NT2/D1 (cell line): ENCODE results near the gene GSX1.

Experiments
- SUZ12 ChIP-seq: IDR thresholded peaks from 2 replicates; pipeline ENCODE4 v1.6.1; 2011; ENCODE audit not compliant: insufficient read length, insufficient read depth; ENCODE audit errors: extremely low read depth
- YY1 ChIP-seq: IDR thresholded peaks from 2 replicates; pipeline ENCODE4 v1.6.1; 2011; ENCODE audit not compliant: insufficient read length, insufficient read depth

DNA sequence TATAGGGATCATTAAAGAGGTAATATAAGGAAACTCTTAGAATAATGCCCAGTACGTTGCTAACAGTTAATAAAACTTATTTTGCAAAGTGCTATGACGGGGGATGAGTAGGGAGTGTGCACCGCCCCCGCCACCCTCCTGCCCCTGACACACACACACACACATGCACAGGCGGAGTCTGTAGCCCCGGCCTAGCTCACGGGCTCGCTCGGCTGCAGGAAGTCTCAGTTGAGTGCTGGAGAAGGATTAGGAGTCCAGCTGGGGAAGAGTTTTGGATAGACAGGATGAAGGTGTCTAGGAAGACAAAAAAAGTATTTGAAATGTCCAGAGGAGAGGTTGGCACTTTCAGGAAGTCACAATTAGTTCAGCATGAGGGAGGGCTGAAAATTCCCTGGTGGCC is 21.5 kb downstream of the GSX1 start:
- TF ChIP-seq YY1 (no peak), SUZ12 (no peak)
